ENCODE measurements around the gene FAT3. TPM values are rescaled to one million over a fixed set of nuclear protein-coding genes. Genes with fewer than 3 reads are reported as not detected.

The FAT3 gene
- total RNA-seq, 1 experiment from 2014 or later, result not detected

DNA sequence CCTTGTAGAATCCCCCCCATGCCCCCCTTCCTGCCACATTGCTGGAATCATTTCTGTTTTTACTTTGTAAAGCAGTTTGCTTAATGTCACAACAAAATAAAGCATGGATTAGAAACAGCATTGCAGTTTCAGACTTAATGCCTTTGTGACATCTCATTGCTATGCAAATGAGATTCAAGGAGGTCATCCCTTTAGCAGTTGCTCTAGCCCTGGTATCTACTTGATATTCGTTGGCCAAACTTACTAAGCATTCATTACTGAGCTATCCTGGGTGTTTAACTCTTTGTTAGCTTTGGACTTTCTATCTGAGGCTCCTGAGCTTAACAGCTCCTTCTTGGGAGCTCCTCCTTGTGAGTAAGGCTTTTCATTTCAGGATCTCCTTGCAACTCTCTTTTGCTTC lies 16.3 kb downstream of the FAT3 start:
- no peak overlapping the region for H2AFZ ChIP-seq (ENCODE audit: low read length)
- no peaks in the 10 kb centered on the region for H3K9me3 ChIP-seq (ENCODE audit: low read length)
- no peak for ATAC-seq
- no peaks in the 10 kb centered on the region for H3K79me2 ChIP-seq (ENCODE audit: low read length)
- no peak overlapping the region for H3K4me2 ChIP-seq (ENCODE audit: low read length)
- no peaks in the 10 kb centered on the region for H3F3A ChIP-seq (ENCODE audit: low read length, unreplicated experiment)
- no TSS peak for BruUV-seq (replicated peaks)
- ChIA-PET CTCF (no interaction called here), POLR2A (ENCODE audit: unreplicated experiment) (no interaction called here)
- DNase-seq, result no peak
- no peaks in the 10 kb centered on the region for H3K4me1 ChIP-seq (ENCODE audit: insufficient read depth, low read length)
- TF ChIP-seq EZH2phosphoT487 (IDR thresholded peaks at IDR 0.05; ENCODE audit: borderline replicate concordance, low read length), result no peak
- TF ChIP-seq EZH2 (IDR thresholded peaks at IDR 0.05; ENCODE audit: low read length, unreplicated experiment), result no peak
- TF ChIP-seq, protein P1, sequence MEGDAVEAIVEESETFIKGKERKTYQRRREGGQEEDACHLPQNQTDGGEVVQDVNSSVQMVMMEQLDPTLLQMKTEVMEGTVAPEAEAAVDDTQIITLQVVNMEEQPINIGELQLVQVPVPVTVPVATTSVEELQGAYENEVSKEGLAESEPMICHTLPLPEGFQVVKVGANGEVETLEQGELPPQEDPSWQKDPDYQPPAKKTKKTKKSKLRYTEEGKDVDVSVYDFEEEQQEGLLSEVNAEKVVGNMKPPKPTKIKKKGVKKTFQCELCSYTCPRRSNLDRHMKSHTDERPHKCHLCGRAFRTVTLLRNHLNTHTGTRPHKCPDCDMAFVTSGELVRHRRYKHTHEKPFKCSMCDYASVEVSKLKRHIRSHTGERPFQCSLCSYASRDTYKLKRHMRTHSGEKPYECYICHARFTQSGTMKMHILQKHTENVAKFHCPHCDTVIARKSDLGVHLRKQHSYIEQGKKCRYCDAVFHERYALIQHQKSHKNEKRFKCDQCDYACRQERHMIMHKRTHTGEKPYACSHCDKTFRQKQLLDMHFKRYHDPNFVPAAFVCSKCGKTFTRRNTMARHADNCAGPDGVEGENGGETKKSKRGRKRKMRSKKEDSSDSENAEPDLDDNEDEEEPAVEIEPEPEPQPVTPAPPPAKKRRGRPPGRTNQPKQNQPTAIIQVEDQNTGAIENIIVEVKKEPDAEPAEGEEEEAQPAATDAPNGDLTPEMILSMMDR (conservative IDR thresholded peaks at IDR 0.05; ENCODE audit: low read depth, low read length), result no peak
- H3K4me3 ChIP-seq (ENCODE audit: low read length), result no peak overlapping the region
- intact Hi-C loops (cut with micrococcal nuclease), result no loop called here
- no peaks in the 10 kb centered on the region for H4K20me1 ChIP-seq (ENCODE audit: low read length)
- no peak overlapping the region for H3K27ac ChIP-seq (ENCODE audit: low read length)
- H3K27me3 ChIP-seq (ENCODE audit: low read length), result no peaks in the 10 kb centered on the region
- H3K36me3 ChIP-seq (ENCODE audit: low read depth, low read length), result no peaks in the 10 kb centered on the region
- H3K9me2 ChIP-seq (replicated peaks; ENCODE audit: low read length), result no peaks in the 10 kb centered on the region
- no peak overlapping the region for H3K9ac ChIP-seq (ENCODE audit: low read length)

DNA sequence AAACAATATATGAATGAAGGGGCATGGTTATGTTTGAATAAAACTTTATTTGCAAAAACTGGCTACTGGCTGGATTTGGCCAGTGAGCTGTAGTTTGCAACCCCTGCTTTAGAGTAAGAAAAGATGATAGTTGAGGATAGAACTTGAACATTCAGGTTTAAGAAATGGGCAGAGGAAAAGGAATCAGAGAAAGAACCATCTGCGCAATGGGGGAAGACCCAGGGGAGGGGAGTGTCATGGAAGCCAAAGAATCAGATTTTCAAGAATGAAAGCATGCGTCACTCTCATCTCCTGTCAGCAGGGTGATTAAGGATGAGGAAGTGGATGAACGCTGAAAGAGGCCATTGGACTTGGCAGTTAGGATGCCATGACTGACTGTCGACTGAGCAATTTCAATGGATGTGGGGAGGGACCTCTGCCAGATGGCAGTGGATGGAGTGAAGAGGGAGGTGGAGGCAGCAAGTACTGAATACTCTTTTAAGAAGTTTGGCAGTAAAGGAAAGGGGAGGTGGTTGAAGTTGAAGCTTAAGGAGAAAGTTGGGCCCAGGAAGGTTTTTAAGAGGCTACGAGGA lies 21.2 kb downstream of the FAT3 start:
- H3K36me3 ChIP-seq (ENCODE audit: low read depth, low read length), result no peaks in the 10 kb centered on the region
- no TSS peak for BruUV-seq (replicated peaks)
- H4K20me1 ChIP-seq (ENCODE audit: low read length), result no peaks in the 10 kb centered on the region
- H3K4me2 ChIP-seq (ENCODE audit: low read length), result no peak overlapping the region
- POLR2A ChIA-PET (ENCODE audit: unreplicated experiment), result no interaction called here
- no peaks in the 10 kb centered on the region for H3K27me3 ChIP-seq (ENCODE audit: low read length)
- no peaks in the 10 kb centered on the region for H3K4me1 ChIP-seq (ENCODE audit: insufficient read depth, low read length)
- intact Hi-C loops (cut with micrococcal nuclease), result no loop called here
- H3K4me3 ChIP-seq (ENCODE audit: low read length), result no peak overlapping the region
- no peaks in the 10 kb centered on the region for H3K79me2 ChIP-seq (ENCODE audit: low read length)
- H3F3A ChIP-seq (ENCODE audit: low read length, unreplicated experiment), result no peaks in the 10 kb centered on the region
- H2AFZ ChIP-seq (ENCODE audit: low read length), result no peak overlapping the region
- H3K9me2 ChIP-seq (replicated peaks; ENCODE audit: low read length), result no peaks in the 10 kb centered on the region
- H3K27ac ChIP-seq (ENCODE audit: low read length), result no peak overlapping the region
- DNase-seq (no peak), ATAC-seq (no peak)
- TF ChIP-seq EZH2 (IDR thresholded peaks at IDR 0.05; ENCODE audit: low read length, unreplicated experiment) (no peak), EZH2phosphoT487 (IDR thresholded peaks at IDR 0.05; ENCODE audit: borderline replicate concordance, low read length) (no peak)
- TF ChIP-seq, protein P1 (conservative IDR thresholded peaks at IDR 0.05; ENCODE audit: low read depth, low read length), result no peak
- no peaks in the 10 kb centered on the region for H3K9me3 ChIP-seq (ENCODE audit: low read length)
- H3K9ac ChIP-seq (ENCODE audit: low read length), result no peak overlapping the region
- CTCF ChIA-PET, result no interaction called here

DNA sequence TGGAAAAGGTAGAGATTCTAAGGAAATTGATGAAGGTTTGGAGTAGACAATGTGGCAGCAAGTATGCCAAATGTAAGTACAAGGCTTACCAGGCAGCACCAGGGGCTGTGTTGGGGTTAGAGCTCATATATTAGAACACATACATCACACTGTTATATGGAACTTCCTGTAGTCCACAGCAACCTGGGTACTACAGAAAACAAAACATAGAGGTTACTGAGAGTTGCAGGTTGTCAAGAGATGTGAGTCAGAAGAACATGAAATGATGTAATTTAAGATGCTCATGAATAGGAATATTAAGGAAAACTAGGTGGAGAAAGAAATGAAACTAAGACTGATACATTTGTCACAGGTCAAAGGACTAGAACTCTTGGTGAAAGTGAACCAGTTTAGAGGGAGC lies 22.0 kb downstream of the FAT3 start:
- H3K27ac ChIP-seq (ENCODE audit: low read length), result no peak overlapping the region
- intact Hi-C loops (cut with micrococcal nuclease), result no loop called here
- BruUV-seq (replicated peaks), result no TSS peak
- H3K4me3 ChIP-seq (ENCODE audit: low read length), result no peak overlapping the region
- ATAC-seq, result no peak
- no peaks in the 10 kb centered on the region for H4K20me1 ChIP-seq (ENCODE audit: low read length)
- H3K9me3 ChIP-seq (ENCODE audit: low read length), result 0 out of 2 replicates have a peak, but pooled peaks cover 4% of the 10 kb centered on the region
- no peak for DNase-seq
- H3K27me3 ChIP-seq (ENCODE audit: low read length), result no peaks in the 10 kb centered on the region
- H3K36me3 ChIP-seq (ENCODE audit: low read depth, low read length), result no peaks in the 10 kb centered on the region
- no peaks in the 10 kb centered on the region for H3K4me1 ChIP-seq (ENCODE audit: insufficient read depth, low read length)
- no peak overlapping the region for H3K9ac ChIP-seq (ENCODE audit: low read length)
- no peaks in the 10 kb centered on the region for H3F3A ChIP-seq (ENCODE audit: low read length, unreplicated experiment)
- H3K9me2 ChIP-seq (replicated peaks; ENCODE audit: low read length), result no peaks in the 10 kb centered on the region
- no peak overlapping the region for H2AFZ ChIP-seq (ENCODE audit: low read length)
- H3K79me2 ChIP-seq (ENCODE audit: low read length), result no peaks in the 10 kb centered on the region
- no peak overlapping the region for H3K4me2 ChIP-seq (ENCODE audit: low read length)
- ChIA-PET POLR2A (ENCODE audit: unreplicated experiment) (no interaction called here), CTCF (no interaction called here)
- TF ChIP-seq EZH2phosphoT487 (IDR thresholded peaks at IDR 0.05; ENCODE audit: borderline replicate concordance, low read length) (no peak), EZH2 (IDR thresholded peaks at IDR 0.05; ENCODE audit: low read length, unreplicated experiment) (no peak)
- TF ChIP-seq, protein P1 (conservative IDR thresholded peaks at IDR 0.05; ENCODE audit: low read depth, low read length), result no peak
